ENCODE data around the gene CARS2.
"Not testable (repeated sequence)": the region's sequence is repeated elsewhere in the genome, so short reads cannot be mapped to it uniquely, and the experiment has no call there.

CARS2 gene

DNA sequence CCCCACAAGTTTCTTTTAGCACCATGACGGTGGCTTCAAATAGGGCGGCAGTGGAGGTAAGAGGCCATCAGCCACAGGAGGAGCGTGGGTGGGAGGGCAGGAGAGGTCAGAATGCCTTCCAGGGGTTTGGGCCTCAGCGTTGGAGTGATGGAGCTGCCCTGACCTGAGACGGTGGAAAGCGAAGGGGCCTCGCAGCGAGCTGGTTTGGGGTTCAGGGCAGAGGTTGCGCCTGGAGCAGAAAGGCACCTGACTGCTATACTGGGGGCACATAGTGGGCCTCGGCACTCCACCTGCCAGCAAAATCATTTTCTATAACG lies 91.0 kb downstream of the CARS2 start:
- peak overlapping the region; percentile 86 for H3K4me3 ChIP-seq (ENCODE audit: low read depth, low read length)
- TF ChIP-seq, protein P1, sequence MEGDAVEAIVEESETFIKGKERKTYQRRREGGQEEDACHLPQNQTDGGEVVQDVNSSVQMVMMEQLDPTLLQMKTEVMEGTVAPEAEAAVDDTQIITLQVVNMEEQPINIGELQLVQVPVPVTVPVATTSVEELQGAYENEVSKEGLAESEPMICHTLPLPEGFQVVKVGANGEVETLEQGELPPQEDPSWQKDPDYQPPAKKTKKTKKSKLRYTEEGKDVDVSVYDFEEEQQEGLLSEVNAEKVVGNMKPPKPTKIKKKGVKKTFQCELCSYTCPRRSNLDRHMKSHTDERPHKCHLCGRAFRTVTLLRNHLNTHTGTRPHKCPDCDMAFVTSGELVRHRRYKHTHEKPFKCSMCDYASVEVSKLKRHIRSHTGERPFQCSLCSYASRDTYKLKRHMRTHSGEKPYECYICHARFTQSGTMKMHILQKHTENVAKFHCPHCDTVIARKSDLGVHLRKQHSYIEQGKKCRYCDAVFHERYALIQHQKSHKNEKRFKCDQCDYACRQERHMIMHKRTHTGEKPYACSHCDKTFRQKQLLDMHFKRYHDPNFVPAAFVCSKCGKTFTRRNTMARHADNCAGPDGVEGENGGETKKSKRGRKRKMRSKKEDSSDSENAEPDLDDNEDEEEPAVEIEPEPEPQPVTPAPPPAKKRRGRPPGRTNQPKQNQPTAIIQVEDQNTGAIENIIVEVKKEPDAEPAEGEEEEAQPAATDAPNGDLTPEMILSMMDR (IDR thresholded peaks at IDR 0.05; ENCODE audit: low read depth, low read length), result no peak

DNA sequence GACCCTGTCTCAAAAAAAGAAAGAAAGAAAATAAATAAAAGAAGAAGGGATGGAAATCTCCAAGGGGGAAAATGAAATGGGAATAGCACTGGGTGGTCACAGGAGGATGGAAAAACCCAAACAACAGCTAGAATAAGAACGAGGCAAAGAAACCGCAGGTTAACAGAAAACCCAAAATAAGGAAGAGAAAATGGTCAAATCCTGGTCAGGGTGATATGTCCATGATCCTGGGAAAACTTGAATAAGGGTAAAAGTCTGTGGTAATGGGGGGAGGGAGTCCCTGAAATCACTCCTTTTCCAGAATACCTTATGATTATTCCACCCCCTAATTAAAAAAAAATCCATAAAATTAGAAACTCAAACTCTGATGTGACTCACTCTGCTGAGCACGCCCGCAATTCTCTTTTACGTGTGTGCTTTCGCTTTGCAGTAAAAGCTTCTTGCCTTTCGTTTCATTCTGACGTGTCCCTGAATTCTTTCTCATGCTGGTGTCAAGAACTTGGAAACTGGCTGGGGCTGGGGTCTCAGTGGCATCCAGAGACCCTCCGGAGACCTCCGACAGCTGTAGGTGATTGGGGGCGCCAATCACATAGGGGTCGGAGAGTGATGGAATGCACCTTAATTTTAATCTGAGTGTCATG lies 94.8 kb downstream of the CARS2 start:
- H3K4me3 ChIP-seq (ENCODE audit: low read depth, low read length), result no peak overlapping the region

DNA sequence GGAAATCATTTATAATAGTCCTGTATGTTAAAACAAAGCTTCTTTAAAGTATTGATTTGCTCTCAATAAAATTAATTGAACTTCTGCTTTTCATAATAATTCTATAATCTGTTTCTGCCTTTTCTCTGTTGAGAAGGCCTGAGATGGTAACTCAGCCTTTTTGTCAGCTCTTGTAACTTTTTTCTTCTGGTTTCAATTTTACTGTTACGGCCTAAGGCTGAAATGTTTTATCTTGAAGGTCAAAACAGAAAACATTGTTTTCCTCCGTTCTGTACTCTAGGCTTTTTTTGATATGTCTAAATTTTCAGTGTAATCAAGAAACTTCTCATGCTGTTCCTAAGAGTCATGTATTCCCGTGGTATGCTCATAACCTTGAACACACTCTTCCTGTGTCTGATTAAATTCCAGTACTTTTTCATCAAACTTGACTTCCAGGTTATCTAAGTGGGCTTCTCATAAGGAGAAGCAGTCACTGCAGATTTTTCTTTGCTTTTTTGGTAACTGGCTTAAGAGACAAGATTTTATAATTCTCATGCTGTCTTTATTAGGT lies 98.2 kb downstream of the CARS2 start:
- TF ChIP-seq, protein P1 (IDR thresholded peaks at IDR 0.05; ENCODE audit: low read depth, low read length), result no peak
- H3K4me3 ChIP-seq (ENCODE audit: low read depth, low read length), result no peak overlapping the region

More for the DNA sequence above, 94.8 kb downstream of the CARS2 start:
- TF ChIP-seq, protein P1 (IDR thresholded peaks at IDR 0.05; ENCODE audit: low read depth, low read length), result no peak

DNA sequence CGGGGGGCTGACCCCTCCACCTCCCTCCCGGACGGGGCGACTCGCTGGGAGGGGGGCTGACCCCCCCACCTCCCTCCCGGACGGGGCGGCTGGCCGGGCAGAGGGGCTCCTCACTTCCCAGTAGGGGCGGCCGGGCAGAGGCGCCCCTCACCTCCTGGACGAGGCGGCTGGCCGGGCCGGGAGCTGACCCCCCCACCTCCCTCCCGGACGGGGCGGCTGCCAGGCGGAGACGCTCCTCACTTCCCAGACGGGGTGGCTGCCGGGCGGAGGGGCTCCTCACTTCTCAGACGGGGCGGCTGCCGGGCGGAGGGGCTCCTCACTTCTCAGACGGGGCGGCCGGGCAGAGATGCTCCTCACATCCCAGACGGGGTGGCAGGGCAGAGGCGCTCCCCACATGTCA lies 99.6 kb downstream of the CARS2 start:
- not testable (repeated sequence) for H3K4me3 ChIP-seq (ENCODE audit: low read depth, low read length)

DNA sequence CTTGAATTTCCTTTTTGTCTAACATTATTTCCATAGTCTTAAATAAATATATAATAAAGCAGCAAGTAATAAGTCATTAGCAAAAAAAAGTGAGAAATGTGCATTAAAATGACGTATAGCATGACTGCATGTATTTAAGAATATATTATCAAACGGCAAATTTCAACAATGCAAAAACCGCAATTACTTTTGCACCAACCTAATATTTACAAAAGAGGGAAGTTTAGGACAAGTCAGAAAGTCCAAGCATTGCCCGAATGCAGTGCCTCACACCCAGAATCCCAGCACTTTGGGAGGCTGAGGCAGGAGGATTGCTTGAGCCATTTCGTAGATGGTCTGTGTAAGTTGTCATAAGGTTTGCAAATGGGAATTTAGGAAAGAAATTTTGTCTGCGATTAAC lies 100.8 kb downstream of the CARS2 start:
- TF ChIP-seq, protein P1 (IDR thresholded peaks at IDR 0.05; ENCODE audit: low read depth, low read length), result no peak
- no peak overlapping the region for H3K4me3 ChIP-seq (ENCODE audit: low read depth, low read length)

DNA sequence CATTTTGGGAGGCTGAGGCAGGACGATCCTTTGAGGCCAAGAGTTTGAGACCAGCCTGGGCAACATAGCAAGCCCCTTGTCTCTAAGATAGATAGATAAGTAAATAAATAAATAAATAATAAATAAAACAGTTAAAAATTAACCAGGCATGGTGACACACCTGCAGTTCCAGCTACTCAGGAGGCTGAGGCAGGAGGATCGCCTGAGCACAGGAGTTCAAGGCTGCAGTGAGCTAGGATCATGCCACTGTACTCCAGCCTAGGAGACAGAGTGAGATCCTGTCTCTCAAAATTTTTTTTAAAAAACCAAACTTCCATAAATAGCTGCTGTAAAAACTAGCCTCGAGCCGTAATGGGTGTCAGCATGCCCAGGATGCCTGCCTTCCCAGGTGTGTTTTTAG lies 104.9 kb downstream of the CARS2 start:
- no peak overlapping the region for H3K4me3 ChIP-seq (ENCODE audit: low read depth, low read length)

DNA sequence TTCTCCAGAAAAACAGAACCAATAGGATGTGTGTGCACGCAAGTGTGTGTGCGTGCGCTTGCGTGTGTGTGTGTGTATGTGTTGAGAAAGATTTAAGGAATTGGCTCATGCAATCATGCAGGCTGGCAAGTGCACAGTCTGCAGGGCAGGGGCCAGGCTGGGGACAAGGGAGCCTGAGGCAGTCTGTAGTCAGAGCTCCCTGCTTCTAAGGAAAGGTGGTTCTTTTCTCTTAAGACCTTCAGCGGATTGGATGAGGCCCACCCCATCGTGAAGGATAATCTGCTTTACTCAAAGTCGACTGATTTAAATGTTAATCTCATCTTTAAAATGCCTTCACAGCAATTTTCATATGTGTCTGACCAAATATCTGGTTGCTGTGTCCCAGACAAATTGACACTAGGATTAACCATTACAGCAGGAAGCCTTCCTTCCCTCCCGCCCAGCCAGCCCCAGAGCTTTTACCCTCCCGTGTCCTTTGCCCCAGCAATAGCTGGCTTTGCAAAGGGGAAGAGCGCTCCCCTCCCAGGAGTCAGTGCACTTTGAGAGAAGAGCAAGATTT lies 105.6 kb downstream of the CARS2 start:
- no peak overlapping the region for H3K4me3 ChIP-seq (ENCODE audit: low read depth, low read length)
- TF ChIP-seq, protein P1 (IDR thresholded peaks at IDR 0.05; ENCODE audit: low read depth, low read length), result no peak

More for the DNA sequence above, 104.9 kb downstream of the CARS2 start:
- TF ChIP-seq, protein P1 (IDR thresholded peaks at IDR 0.05; ENCODE audit: low read depth, low read length), result no peak

Measured in WI38 (cell line).